GM12878 (cell line): ENCODE measurements around the gene SNRPA1. TPM values are rescaled to one million over a fixed set of nuclear protein-coding genes. Genes with fewer than 3 reads are reported as not detected.

Experiments used
- ATAC-seq: fragments of 200-7000 bp; cut with Tn5 transposase; 3 replicates; pipeline ENCODE4 v1.9.1; 2020; ENCODE audit warnings: mild to moderate bottlenecking, moderate library complexity
- BruUV-seq: library from RNA; stranded (reverse); fragments of 400-500 nt; replicated peaks from 2 replicates; lab custom pipeline; 2021; lab: Mats Ljungman, UMichigan
- CTCF ChIA-PET: fragments of 300-600 bp; sonication (Branson Sonifier 250); formaldehyde crosslinking; extraction: SDS; loops from one replicate; lab custom pipeline; 2021; ENCODE audit warnings: inconsistent platforms; lab: Yijun Ruan, JAX
- POLR2A ChIA-PET: fragments of 350-600 bp; formaldehyde crosslinking; extraction: SDS; loops from one replicate; lab custom pipeline; 2021; ENCODE audit warnings: inconsistent platforms; lab: Charles Lee
- RAD21 ChIA-PET: fragments of 300-600 bp; sonication (Branson Sonifier 250); formaldehyde crosslinking; loops from one replicate; lab custom pipeline; 2023; ENCODE audit warnings: antibody characterized with exemption; ENCODE audit not compliant: unreplicated experiment; lab: Charles Lee
- SMC1A ChIA-PET: fragments of 300-600 bp; sonication (Branson Sonifier 250); formaldehyde crosslinking; loops from one replicate; lab custom pipeline; 2023; ENCODE audit not compliant: unreplicated experiment, uncharacterized antibody; lab: Charles Lee
- DNase-seq: peaks from one replicate; pipeline ENCODE4 v3.0.0-alpha.2; 2011; ENCODE audit warnings: low read depth, low spot score
- FAIRE-seq: peaks from 3 replicates; lab custom pipeline; 2011; peaks lifted over from hg19 to GRCh38; lab: Jason Lieb, UNC
- H2AFZ ChIP-seq: 2 replicates; pipeline ENCODE4 v1.6.0; 2011; ENCODE audit warnings: low read depth, low read length, control low read depth; ENCODE audit not compliant: control insufficient read depth
- H3K27ac ChIP-seq: 2 replicates; pipeline ENCODE4 v1.5.1; 2011; ENCODE audit warnings: control low read depth; ENCODE audit not compliant: control insufficient read depth, insufficient read depth
- H3K27me3 ChIP-seq, 2 experiments: replicated peaks in 1 of 2; 2 replicates each; pipeline versions ENCODE4 v1.6.0 to v1.6.1; 2011; ENCODE audit warnings: low read length in 1 of 2; ENCODE audit not compliant: control insufficient read depth in 2 of 2, insufficient read depth in 2 of 2
- H3K36me3 ChIP-seq, 2 experiments: 2 replicates each; pipeline ENCODE4 v1.5.1; 2011; ENCODE audit warnings: low read length in 1 of 2; ENCODE audit not compliant: control insufficient read depth in 2 of 2, insufficient read depth in 2 of 2
- H3K4me1 ChIP-seq: 2 replicates; pipeline ENCODE4 v1.6.1; 2011; ENCODE audit warnings: mild to moderate bottlenecking, low read length, moderate library complexity, mixed read lengths; ENCODE audit not compliant: control insufficient read depth, insufficient read depth
- H3K4me2 ChIP-seq: 2 replicates; pipeline ENCODE4 v1.6.0; 2011; ENCODE audit warnings: control low read depth; ENCODE audit not compliant: control insufficient read depth, insufficient read depth
- H3K4me3 ChIP-seq: fragments of 200-600 bp; sonication (generic); 2 replicates; pipeline ENCODE4 v1.5.1; 2016
- H3K79me2 ChIP-seq: 2 replicates; pipeline ENCODE4 v1.6.0; 2011; ENCODE audit warnings: low read length; ENCODE audit not compliant: control insufficient read depth, insufficient read depth
- H3K9ac ChIP-seq: 2 replicates; pipeline ENCODE4 v1.8.0; 2011; ENCODE audit warnings: low read length, control low read depth, mixed read lengths; ENCODE audit not compliant: control insufficient read depth, insufficient read depth
- H3K9me3 ChIP-seq: replicated peaks from 3 replicates; pipeline ENCODE4 v1.5.1; 2011; ENCODE audit warnings: mild to moderate bottlenecking, low read length; ENCODE audit not compliant: control insufficient read depth, insufficient read depth
- H4K20me1 ChIP-seq: 2 replicates; pipeline ENCODE4 v1.6.0; 2011; ENCODE audit not compliant: control insufficient read depth, insufficient read depth
- DPF2 ChIP-seq: fragments of 450-650 bp; IDR thresholded peaks from 2 replicates; pipeline ENCODE4 v1.6.1; 2017; ENCODE audit warnings: mild to moderate bottlenecking
- PAX8 ChIP-seq: fragments of 450-650 bp; IDR thresholded peaks from 2 replicates; pipeline ENCODE4 v1.6.1; 2017; ENCODE audit warnings: mild to moderate bottlenecking, moderate library complexity
- REST ChIP-seq: IDR thresholded peaks from 2 replicates; pipeline ENCODE4 v1.6.1; 2012; ENCODE audit warnings: mild to moderate bottlenecking, low read depth, low read length
- SMARCA5 ChIP-seq: fragments of 450-650 bp; IDR thresholded peaks from 2 replicates; pipeline ENCODE4 v1.6.1; 2017; ENCODE audit warnings: mild to moderate bottlenecking
- SREBF2 ChIP-seq: IDR thresholded peaks from 2 replicates; pipeline ENCODE4 v1.6.1; 2012; ENCODE audit warnings: mild to moderate bottlenecking, low read length
- STAT1 ChIP-seq: fragments of 450-650 bp; conservative IDR thresholded peaks from 2 replicates; pipeline ENCODE4 v1.6.1; 2014; ENCODE audit warnings: antibody characterized with exemption, mild to moderate bottlenecking
- WGBS: methylation state at CpG from one replicate; pipeline ENCODE4 v1.1.6; 2016; ENCODE audit warnings: low lambda C conversion rate; ENCODE audit not compliant: insufficient replicate concordance, insufficient coverage; ENCODE audit errors: missing lambda C conversion rate; 5-methylcytosine and 5-hydroxymethylcytosine counted together
- in situ Hi-C: fragments of 300-500 bp; cut with MboI; formaldehyde crosslinking; loops from 9 replicates; pipeline ENCODE4 v1.14.3; 2018; ENCODE audit warnings: mixed read lengths
- intact Hi-C: fragments of 100-400 bp; cut with micrococcal nuclease; formaldehyde crosslinking; loops from one replicate; pipeline ENCODE4 v1.14.2; 2022; ENCODE audit not compliant: unreplicated experiment
- polyA plus RNA-seq, 11 experiments: library from polyadenylated mRNA; depleted of rRNA in 4 of 11; unstranded in 6 of 11; stranded (reverse) in 5 of 11; fragments of >200 nt; fragmentation: Nextera tagmentation in 4 of 11; fragmentation: Illumina TruSeq in 1 of 11; extraction: Ambion mirVana in 4 of 11; extraction: Trizol in 1 of 11; gene quantifications; 1 replicate in 1 of 11; 2 replicates in 10 of 11; pipeline versions ENCODE4 v1.2.1 to v1.2.3, GENCODE V29; 2011 to 2016; ENCODE audit warnings: inconsistent platforms in 2 of 11, missing spikeins in 2 of 11, low read depth in 1 of 11
- total RNA-seq, 4 experiments: library from RNA; depleted of rRNA in 3 of 4; stranded (reverse); fragments of >200 nt in 3 of 4; fragmentation: Illumina TruSeq in 1 of 4; extraction: Trizol in 1 of 4; gene quantifications; 2 replicates each; pipeline versions ENCODE4 v1.2.1 to v1.2.3, GENCODE V29; 2013 to 2021

SNRPA1 gene
- total and polyA plus RNA-seq, 10 of the 15 experiments (the other 5 are each of a cell fraction or from before 2014, with no cell fraction given) = 59.9 to 267 (median 161) TPM

DNA sequence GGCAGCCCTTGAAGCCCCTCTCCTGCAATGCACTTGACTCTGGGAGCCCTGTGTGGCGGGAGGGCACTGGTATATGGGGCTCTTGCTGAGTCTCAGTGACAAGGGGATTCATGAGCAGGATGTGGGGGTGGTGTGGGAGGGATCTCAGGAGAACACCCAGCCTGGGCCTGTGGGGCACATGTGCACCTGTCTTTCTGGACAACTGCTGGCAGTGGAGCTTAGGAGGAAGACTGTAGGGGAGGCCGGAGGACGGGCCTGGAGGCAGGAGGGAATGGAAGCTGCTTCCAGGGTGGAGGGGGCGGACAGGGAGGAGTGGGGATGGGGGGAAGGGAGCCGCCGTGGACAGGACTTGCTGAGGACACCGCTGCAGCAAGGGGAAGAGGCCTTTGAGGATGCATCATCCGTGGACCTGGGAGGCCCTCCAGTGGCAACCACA, 10.8 kb upstream of the SNRPA1 start:
- no peaks in the 10 kb centered on the region for H3K9me3 ChIP-seq
- no peaks in the 10 kb centered on the region for H3K4me1 ChIP-seq
- no peak overlapping the region for H2AFZ ChIP-seq
- no peak overlapping the region for H3K27ac ChIP-seq
- no peak for DNase-seq
- BruUV-seq = no TSS peak
- no peak overlapping the region for H3K9ac ChIP-seq
- SMC1A ChIA-PET = interaction anchor here (1.7 to 5.7 kb wide), 2 partner anchors 11 to 335 kb away, joined by 3 to 27 read pairs; no protein-coding TSS in a partner anchor
- H3K27me3 ChIP-seq = peaks cover 0 to 1% of the 10 kb centered on the region in 2 experiments; a peak in 2 of 4 replicates
- H3K4me3 ChIP-seq = no peak overlapping the region
- H3K4me2 ChIP-seq = no peak overlapping the region
- TF ChIP-seq DPF2 = no peak
- no peak for TF ChIP-seq SREBF2
- no peak for TF ChIP-seq STAT1
- TF ChIP-seq REST = no peak
- no peak for TF ChIP-seq SMARCA5
- no peak for TF ChIP-seq PAX8
- TF ChIP-seq, all 136 proteins: peak for 0
- FAIRE-seq (no peak), ATAC-seq (no peak)
- WGBS = 24% methylated on average over 8 of the region's 8 CpGs
- no peaks in the 10 kb centered on the region for H3K79me2 ChIP-seq
- in situ Hi-C loops = no loop called here
- ChIA-PET RAD21 (no interaction called here), CTCF (interaction anchor here (1.1 to 1.7 kb wide), 2 partner anchors 11 to 12 kb away, joined by 3 to 5 read pairs; partner anchors contain the start of gene SNRPA1), POLR2A (no interaction called here)
- H4K20me1 ChIP-seq = no peaks in the 10 kb centered on the region
- H3K36me3 ChIP-seq = no peaks in the 10 kb centered on the region
- intact Hi-C loops = no loop called here
